Loucy (cell line): ENCODE data around the gene NECTIN1.

Source experiments
- H2AFZ ChIP-seq: fragments of 200-600 bp; sonication (generic); 2 replicates; pipeline ENCODE4 v1.6.0; 2016; ENCODE audit warnings: antibody characterized with exemption, mild to moderate bottlenecking, low read length, moderate library complexity
- H3F3A ChIP-seq: fragments of 200-600 bp; 2 replicates; pipeline ENCODE4 v1.6.0; 2016; ENCODE audit warnings: antibody characterized with exemption, low read depth, mild to moderate bottlenecking
- H3K27me3 ChIP-seq: fragments of 200-600 bp; sonication (generic); 2 replicates; pipeline ENCODE4 v1.6.1; 2014; ENCODE audit warnings: low read length, mild to moderate bottlenecking; ENCODE audit not compliant: insufficient read depth, poor library complexity, severe bottlenecking
- H3K36me3 ChIP-seq: fragments of 200-600 bp; sonication (generic); 2 replicates; pipeline ENCODE4 v1.6.1; 2016; ENCODE audit warnings: low read length; ENCODE audit not compliant: insufficient read depth
- H3K4me1 ChIP-seq: fragments of 200-600 bp; sonication (generic); 2 replicates; pipeline ENCODE4 v1.5.1; 2014; ENCODE audit warnings: low read length, mild to moderate bottlenecking; ENCODE audit not compliant: insufficient read depth, poor library complexity, severe bottlenecking
- H3K4me2 ChIP-seq: fragments of 200-600 bp; sonication (generic); 2 replicates; pipeline ENCODE4 v1.6.0; 2014; ENCODE audit warnings: antibody characterized with exemption, low read length, low read depth, mild to moderate bottlenecking; ENCODE audit not compliant: poor library complexity, severe bottlenecking
- H3K4me3 ChIP-seq: fragments of 200-600 bp; sonication (generic); 2 replicates; pipeline ENCODE4 v1.5.1; 2014; ENCODE audit warnings: low read length, mild to moderate bottlenecking, mixed read lengths; ENCODE audit not compliant: poor library complexity, severe bottlenecking
- H3K79me2 ChIP-seq: fragments of 200-600 bp; sonication (generic); 2 replicates; pipeline ENCODE4 v1.6.1; 2014; ENCODE audit warnings: low read length; ENCODE audit not compliant: insufficient read depth
- H3K9ac ChIP-seq: fragments of 200-600 bp; sonication (generic); 2 replicates; pipeline ENCODE4 v1.6.0; 2014; ENCODE audit warnings: mild to moderate bottlenecking, low read depth, low read length, moderate library complexity; ENCODE audit not compliant: poor library complexity, severe bottlenecking
- H3K9me2 ChIP-seq: fragments of 200-600 bp; sonication (generic); replicated peaks from 2 replicates; pipeline ENCODE4 v1.6.1; 2016; ENCODE audit warnings: low read depth, low read length, mixed read lengths
- H3K9me3 ChIP-seq: fragments of 200-600 bp; sonication (generic); 2 replicates; pipeline ENCODE4 v1.6.1; 2014; ENCODE audit warnings: mild to moderate bottlenecking, antibody characterized with exemption, low read length, low read depth; ENCODE audit not compliant: insufficient read depth
- H4K20me1 ChIP-seq: fragments of 200-600 bp; sonication (generic); 2 replicates; pipeline ENCODE4 v1.6.0; 2014; ENCODE audit warnings: antibody characterized with exemption, low read length, mild to moderate bottlenecking; ENCODE audit not compliant: insufficient read depth, poor library complexity, severe bottlenecking
- CTCF ChIP-seq: fragments of 200-600 bp; sonication (generic); conservative IDR thresholded peaks from 2 replicates; pipeline ENCODE4 v1.5.1; 2014; ENCODE audit warnings: mild to moderate bottlenecking, antibody characterized with exemption, low read length
- EZH2phosphoT487 ChIP-seq: fragments of 200-600 bp; IDR thresholded peaks from 2 replicates; pipeline ENCODE4 v1.6.1; 2018; ENCODE audit warnings: antibody characterized with exemption, mild to moderate bottlenecking, moderate library complexity, borderline replicate concordance

The NECTIN1 gene

GRCh38 chr11:119594639-119595249, 134.3 kb downstream of the NECTIN1 start:
- Histone ChIP-seq H3K4me3 (no peak overlapping the region), H3K9me2 (no peaks in the 10 kb centered on the region), H3K79me2 (no peaks in the 10 kb centered on the region), H3K4me2 (no peak overlapping the region), H3K9me3 (no peaks in the 10 kb centered on the region), H3K9ac (no peak overlapping the region), H3K27me3 (no peaks in the 10 kb centered on the region), H3F3A (no peaks in the 10 kb centered on the region), H3K4me1 (no peaks in the 10 kb centered on the region), H3K36me3 (no peaks in the 10 kb centered on the region), H4K20me1 (no peaks in the 10 kb centered on the region), H2AFZ (no peak overlapping the region)
- no peak for TF ChIP-seq CTCF
- no peak for TF ChIP-seq EZH2phosphoT487

DNA sequence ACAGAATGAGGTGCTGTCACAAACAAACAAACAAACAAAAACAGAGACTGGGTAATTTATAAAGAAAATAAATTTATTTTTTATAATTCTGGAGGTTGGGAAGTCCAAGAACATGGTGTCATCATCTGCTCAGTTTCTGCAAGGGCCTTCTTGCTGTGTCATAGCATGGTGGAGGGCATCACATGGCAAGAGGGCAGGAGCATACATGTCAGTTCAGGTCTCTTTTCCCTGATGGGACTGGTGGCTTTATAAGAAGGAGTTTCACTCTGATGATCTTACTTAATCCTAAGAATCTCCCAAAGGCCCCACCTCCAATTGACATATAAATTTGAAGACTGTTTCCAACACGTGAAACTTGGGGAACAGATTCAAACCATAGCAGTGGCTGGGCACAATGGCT, 135.7 kb downstream of the NECTIN1 start:
- no peak for TF ChIP-seq EZH2phosphoT487
- no peak for TF ChIP-seq CTCF
- Histone ChIP-seq H3K36me3 (no peaks in the 10 kb centered on the region), H3K9ac (no peak overlapping the region), H2AFZ (no peak overlapping the region), H3K9me3 (no peaks in the 10 kb centered on the region), H3K4me1 (no peaks in the 10 kb centered on the region), H3K4me3 (no peak overlapping the region), H3K79me2 (no peaks in the 10 kb centered on the region), H3K9me2 (no peaks in the 10 kb centered on the region), H3K27me3 (no peaks in the 10 kb centered on the region), H3K4me2 (no peak overlapping the region), H3F3A (no peaks in the 10 kb centered on the region), H4K20me1 (no peaks in the 10 kb centered on the region)

- Histone ChIP-seq H3K4me3 (no peak overlapping the region), H3F3A (no peaks in the 10 kb centered on the region), H3K79me2 (no peaks in the 10 kb centered on the region), H4K20me1 (no peaks in the 10 kb centered on the region), H3K36me3 (no peaks in the 10 kb centered on the region), H3K4me2 (no peak overlapping the region), H3K9me3 (no peaks in the 10 kb centered on the region), H3K9ac (no peak overlapping the region), H3K27me3 (no peaks in the 10 kb centered on the region), H2AFZ (no peak overlapping the region), H3K9me2 (no peaks in the 10 kb centered on the region), H3K4me1 (no peaks in the 10 kb centered on the region)
- TF ChIP-seq CTCF (no peak), EZH2phosphoT487 (no peak)
These were observed 136.4 kb downstream of the NECTIN1 start for GRCh38 chr11:119592642-119593041.
